ENCODE measurements around the gene CYBC1. TPM values are rescaled to one million over a fixed set of nuclear protein-coding genes. Genes with fewer than 3 reads are reported as not detected.

CYBC1 gene
- total and polyA plus RNA-seq, 3 experiments from 2014 or later: 175 to 189 (median 184) TPM

Other genes starting within 250 kb of the CYBC1 start
- gene CCDC57, start 237.9 kb downstream of the CYBC1 start, total RNA-seq: 10 to 100 TPM; 69.8 to 77.6 TPM
- 39.2 TPM for gene CCDC57, start 237.9 kb downstream of the CYBC1 start, polyA plus RNA-seq
- gene SLC16A3, start 221.7 kb downstream of the CYBC1 start, total RNA-seq: 10 to 100 TPM; 27.5 to 31.8 TPM
- 3.3 TPM for gene SLC16A3, start 221.7 kb downstream of the CYBC1 start, polyA plus RNA-seq
- 100 to 1,000 TPM; 129 to 141 TPM for gene CSNK1D, start 177.1 kb downstream of the CYBC1 start, total RNA-seq
- gene CSNK1D, start 177.1 kb downstream of the CYBC1 start, polyA plus RNA-seq: 74.6 TPM
- 100 to 1,000 TPM; 186 to 190 TPM for gene CD7, start 133.1 kb downstream of the CYBC1 start, total RNA-seq
- gene CD7, start 133.1 kb downstream of the CYBC1 start, polyA plus RNA-seq: 193 TPM
- 1 to 10 TPM in 1 of 2 experiments, under 1 TPM in 1; 0.49 to 1.1 TPM for gene SECTM1, start 117.0 kb downstream of the CYBC1 start, total RNA-seq
- gene SECTM1, start 117.0 kb downstream of the CYBC1 start, polyA plus RNA-seq: 1.9 TPM
- not detected for gene TEX19, start 91.5 kb downstream of the CYBC1 start, total RNA-seq
- not detected for gene TEX19, start 91.5 kb downstream of the CYBC1 start, polyA plus RNA-seq
- not detected for gene UTS2R, start 79.0 kb downstream of the CYBC1 start, total RNA-seq
- gene UTS2R, start 79.0 kb downstream of the CYBC1 start, polyA plus RNA-seq: not detected
- 10 to 100 TPM; 29.6 to 30.4 TPM for gene HEXD, start 32.4 kb downstream of the CYBC1 start, total RNA-seq
- gene HEXD, start 32.4 kb downstream of the CYBC1 start, polyA plus RNA-seq: 10.6 TPM
- gene OGFOD3, start 32.2 kb downstream of the CYBC1 start, total RNA-seq: 10 to 100 TPM; 27.9 to 28.4 TPM
- gene OGFOD3, start 32.2 kb downstream of the CYBC1 start, polyA plus RNA-seq: 29.9 TPM
- 10 to 100 TPM; 62.2 to 63.0 TPM for gene NARF, start 8.0 kb upstream of the CYBC1 start, total RNA-seq
- 95.3 TPM for gene NARF, start 8.0 kb upstream of the CYBC1 start, polyA plus RNA-seq
- 10 to 100 TPM; 63.9 to 71.2 TPM for gene FOXK2, start 69.0 kb upstream of the CYBC1 start, total RNA-seq
- 8.2 TPM for gene FOXK2, start 69.0 kb upstream of the CYBC1 start, polyA plus RNA-seq
- 10 to 100 TPM; 49.1 to 50.1 TPM for gene WDR45B, start 197.7 kb upstream of the CYBC1 start, total RNA-seq
- 41.9 TPM for gene WDR45B, start 197.7 kb upstream of the CYBC1 start, polyA plus RNA-seq
- gene RAB40B, start 247.9 kb upstream of the CYBC1 start, total RNA-seq: 1 to 10 TPM; 3.2 to 4.0 TPM
- 4.3 TPM for gene RAB40B, start 247.9 kb upstream of the CYBC1 start, polyA plus RNA-seq

Data from CD8-positive, alpha-beta memory T cell (primary cell).